ENCODE data around the gene TAS1R3. TPM values are rescaled to one million over a fixed set of nuclear protein-coding genes. Genes with fewer than 3 reads are reported as not detected.
A peak's percentile ranks its signal among the peaks of the same experiment; 100 is the strongest.

Gene TAS1R3
- total RNA-seq, 2 donors from 2014 or later = 0.81 to 0.89 TPM

DNA sequence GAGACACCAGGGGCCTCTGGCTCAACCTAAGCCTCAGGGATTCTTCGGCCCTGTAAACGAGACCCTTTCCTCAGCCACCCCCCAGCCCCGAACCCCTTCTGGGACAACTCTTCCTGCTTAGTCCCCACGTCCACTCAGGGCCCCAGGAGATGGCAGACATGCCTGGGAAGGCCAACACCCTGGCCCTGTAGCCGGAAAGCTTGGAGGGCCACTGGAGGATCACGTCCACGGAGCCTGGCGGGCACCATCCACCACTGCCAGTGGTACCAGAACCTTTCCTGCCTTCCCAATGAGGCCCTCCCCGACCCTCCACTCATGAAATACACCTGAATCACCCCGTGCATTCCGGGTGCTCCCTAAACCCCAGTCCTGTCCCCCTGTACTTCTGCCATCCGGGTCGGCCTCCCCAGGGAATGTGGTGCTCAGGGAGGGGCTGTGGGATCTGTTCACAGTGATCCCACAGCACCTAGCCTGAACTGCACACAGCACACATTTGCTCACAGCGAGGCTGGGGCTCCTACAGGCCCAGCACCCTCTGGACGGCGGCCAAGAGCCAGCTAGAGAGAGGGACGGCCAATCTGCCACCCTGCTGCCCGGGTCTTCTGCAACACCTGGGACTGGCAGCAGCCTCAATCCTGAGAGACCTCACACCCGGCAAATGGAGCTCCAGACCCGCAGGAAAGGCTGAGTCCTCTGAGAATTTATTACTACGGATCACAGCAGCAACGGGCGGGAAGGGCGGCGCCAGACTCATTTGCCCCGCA, 42.2 kb downstream of the TAS1R3 start:
- H3K27ac Mint-ChIP-seq = no peak overlapping the region
- no peaks in the 10 kb centered on the region for H3K9me3 Mint-ChIP-seq
- H3K27me3 Mint-ChIP-seq = no peaks in the 10 kb centered on the region
- H3K36me3 Mint-ChIP-seq = no peaks in the 10 kb centered on the region
- H3K4me1 Mint-ChIP-seq (ENCODE audit: low read depth in 2 of 2) = peaks cover 4 to 6% of the 10 kb centered on the region in 2 donors
- no peak for DNase-seq (ENCODE audit: low spot score)
- ATAC-seq = no peak
- H3K4me3 Mint-ChIP-seq = peak overlapping the region; percentile 92

DNA sequence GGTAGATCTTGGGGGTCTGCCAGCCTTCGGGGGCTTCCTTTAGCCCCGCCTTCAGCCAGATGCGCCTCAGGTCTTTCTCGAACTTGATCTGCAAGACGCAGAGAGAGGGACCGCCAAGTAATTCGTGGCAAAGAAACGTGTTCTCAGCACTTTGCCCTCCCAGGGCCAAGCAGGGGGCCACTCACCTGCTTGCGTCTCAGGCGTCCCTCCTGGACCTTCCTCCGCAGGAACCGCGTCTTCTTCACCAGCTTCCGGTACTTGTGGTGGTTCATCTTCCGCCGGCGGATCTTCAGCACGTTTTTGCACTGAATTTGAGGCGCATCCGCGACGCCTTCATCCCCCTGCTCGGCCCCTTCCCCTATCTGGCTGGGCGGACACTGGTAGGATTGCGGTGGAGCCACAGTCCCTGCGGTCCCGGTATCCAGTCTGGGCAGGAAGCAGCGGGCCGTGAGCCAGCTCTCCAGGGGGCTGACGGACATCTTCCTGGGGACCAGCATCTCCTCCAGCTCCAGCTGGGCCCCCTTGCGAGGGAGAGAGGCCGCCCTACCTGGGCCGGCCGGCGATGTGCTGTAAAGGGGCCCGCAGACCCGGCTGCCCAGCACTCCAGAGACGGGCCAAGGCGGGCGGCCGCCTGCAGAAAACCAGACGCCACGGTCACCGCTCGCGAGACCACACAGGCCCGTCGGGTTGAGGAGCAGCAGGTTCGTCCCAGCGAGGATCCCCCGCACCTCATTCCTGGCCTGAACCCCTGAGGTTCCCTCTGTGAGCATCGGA, 42.9 kb downstream of the TAS1R3 start:
- ATAC-seq (no peak), DNase-seq (ENCODE audit: low spot score) (no peak)
- Mint-ChIP-seq H3K27ac (peak overlapping the region in 1 of 2 donors; percentile 84), H3K4me3 (peak overlapping the region; percentile 92), H3K9me3 (no peaks in the 10 kb centered on the region), H3K4me1 (ENCODE audit: low read depth in 2 of 2) (peaks cover 4 to 6% of the 10 kb centered on the region in 2 donors), H3K27me3 (no peaks in the 10 kb centered on the region), H3K36me3 (no peaks in the 10 kb centered on the region)

DNA sequence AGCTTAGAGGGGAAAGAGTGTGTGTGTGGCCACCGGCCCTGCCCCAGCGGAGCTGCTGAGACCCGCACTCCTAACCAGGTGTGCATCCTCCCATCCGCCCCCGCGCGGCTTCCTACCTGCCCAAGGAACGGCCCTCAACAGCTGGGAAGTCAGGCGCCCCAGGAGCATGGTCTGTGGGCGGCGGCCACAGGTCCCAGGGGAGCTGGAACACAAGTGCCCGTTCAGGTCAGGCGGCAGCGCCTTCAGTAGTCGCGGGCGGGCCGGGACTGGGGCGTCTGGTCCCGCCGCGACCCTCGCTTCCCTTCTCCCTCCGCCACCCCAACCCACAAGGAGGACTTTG, 43.5 kb downstream of the TAS1R3 start:
- no peaks in the 10 kb centered on the region for H3K27me3 Mint-ChIP-seq
- H3K4me1 Mint-ChIP-seq (ENCODE audit: low read depth in 2 of 2) = peaks cover 4 to 6% of the 10 kb centered on the region in 2 donors
- H3K27ac Mint-ChIP-seq = peak overlapping the region; percentile 84 to 90
- H3K9me3 Mint-ChIP-seq = no peaks in the 10 kb centered on the region
- ATAC-seq = no peak
- H3K36me3 Mint-ChIP-seq = no peaks in the 10 kb centered on the region
- H3K4me3 Mint-ChIP-seq = peak overlapping the region; percentile 92
- DNase-seq (ENCODE audit: low spot score) = no peak

DNA sequence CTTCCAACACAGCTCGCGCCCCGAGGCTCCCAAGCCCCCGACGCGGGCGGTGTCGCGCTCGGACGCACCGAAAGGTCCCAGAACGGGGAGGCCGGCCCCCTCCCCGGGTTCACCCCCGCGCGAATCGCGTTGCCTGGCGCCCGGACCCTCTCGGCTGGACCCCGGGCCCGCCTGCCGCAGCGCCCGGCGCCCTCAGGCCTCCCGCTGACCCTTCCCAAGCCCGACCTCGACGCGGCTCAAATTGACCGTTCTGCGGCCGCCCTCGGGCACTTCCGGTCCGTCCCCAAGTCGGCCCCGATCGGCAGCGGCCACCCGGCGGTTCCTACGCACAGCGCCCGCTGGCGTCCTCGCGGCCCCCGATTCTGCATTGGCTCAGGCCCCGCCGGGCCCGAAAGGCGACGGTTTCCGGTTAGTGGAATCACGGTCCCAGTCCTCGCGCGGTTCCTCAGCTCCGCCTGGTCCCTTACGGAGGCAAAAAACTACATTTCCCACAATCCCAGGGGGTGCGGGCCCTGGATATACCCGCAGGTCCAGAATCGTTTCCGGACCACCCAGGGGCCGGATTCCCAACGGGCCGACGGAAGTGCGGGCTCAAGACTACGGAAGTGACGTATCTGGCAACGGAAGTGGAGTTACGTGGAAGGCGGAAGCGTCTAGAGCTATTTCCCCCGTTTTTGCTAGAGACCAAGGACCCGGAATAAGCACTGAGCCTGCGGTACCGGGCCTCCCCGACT, 44.0 kb downstream of the TAS1R3 start, which contains the start of gene AURKAIP1:
Gene AURKAIP1, minus strand, starts transcription at position 279 of the 734 bp plus-strand sequence. CDS start 451 bp downstream, outside the sequence.
- Mint-ChIP-seq H3K27me3 (no peaks in the 10 kb centered on the region), H3K4me3 (peak within 1 kb of the TSS; percentile 92), H3K4me1 (ENCODE audit: low read depth in 2 of 2) (peaks cover 4 to 6% of the 10 kb centered on the region in 2 donors), H3K27ac (peak within 1 kb of the TSS; percentile 84 to 90), H3K36me3 (no peaks in the 10 kb centered on the region), H3K9me3 (no peaks in the 10 kb centered on the region)
- ATAC-seq (peak; percentile 94 to 97), DNase-seq (ENCODE audit: low spot score) (peak; percentile 99)

DNA sequence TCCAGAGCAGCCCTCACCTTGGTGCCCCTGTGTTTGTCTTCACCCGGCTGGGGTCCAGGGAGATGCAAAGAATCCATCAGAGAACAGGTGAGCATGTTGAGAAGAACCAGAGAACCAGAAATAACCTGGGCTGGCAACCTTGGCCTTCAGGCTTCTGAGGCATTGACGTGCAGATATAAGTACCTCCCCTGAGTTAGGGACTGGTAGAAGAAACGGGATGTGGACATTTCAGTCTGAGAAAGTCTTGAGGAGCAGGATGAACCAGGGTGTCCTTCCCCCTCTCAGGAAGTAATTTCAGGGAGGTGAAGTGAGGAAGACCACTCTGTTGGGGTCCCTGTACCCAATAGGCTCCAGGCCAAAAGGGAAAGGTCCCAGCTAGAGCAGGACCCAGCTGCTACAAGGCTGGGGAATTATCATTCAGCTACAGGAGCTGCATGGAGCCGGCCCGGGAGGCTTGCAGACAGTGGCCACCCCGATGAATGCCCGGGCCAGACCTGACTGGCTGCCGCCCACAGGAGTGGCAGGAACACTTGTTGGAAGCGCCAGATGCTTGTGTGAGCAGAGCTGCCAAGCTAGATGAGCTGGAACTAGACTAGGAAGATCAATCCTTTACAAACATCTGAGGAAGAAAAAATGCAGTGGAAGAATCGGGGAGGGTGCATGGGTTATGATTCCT, 45.6 kb downstream of the TAS1R3 start:
- H3K27me3 Mint-ChIP-seq = no peaks in the 10 kb centered on the region
- H3K9me3 Mint-ChIP-seq = no peaks in the 10 kb centered on the region
- H3K27ac Mint-ChIP-seq = peak overlapping the region; percentile 84 to 90
- peaks cover 4 to 6% of the 10 kb centered on the region in 2 donors for H3K4me1 Mint-ChIP-seq (ENCODE audit: low read depth in 2 of 2)
- no peak overlapping the region for H3K4me3 Mint-ChIP-seq
- DNase-seq (ENCODE audit: low spot score) (no peak), ATAC-seq (no peak)
- no peaks in the 10 kb centered on the region for H3K36me3 Mint-ChIP-seq

DNA sequence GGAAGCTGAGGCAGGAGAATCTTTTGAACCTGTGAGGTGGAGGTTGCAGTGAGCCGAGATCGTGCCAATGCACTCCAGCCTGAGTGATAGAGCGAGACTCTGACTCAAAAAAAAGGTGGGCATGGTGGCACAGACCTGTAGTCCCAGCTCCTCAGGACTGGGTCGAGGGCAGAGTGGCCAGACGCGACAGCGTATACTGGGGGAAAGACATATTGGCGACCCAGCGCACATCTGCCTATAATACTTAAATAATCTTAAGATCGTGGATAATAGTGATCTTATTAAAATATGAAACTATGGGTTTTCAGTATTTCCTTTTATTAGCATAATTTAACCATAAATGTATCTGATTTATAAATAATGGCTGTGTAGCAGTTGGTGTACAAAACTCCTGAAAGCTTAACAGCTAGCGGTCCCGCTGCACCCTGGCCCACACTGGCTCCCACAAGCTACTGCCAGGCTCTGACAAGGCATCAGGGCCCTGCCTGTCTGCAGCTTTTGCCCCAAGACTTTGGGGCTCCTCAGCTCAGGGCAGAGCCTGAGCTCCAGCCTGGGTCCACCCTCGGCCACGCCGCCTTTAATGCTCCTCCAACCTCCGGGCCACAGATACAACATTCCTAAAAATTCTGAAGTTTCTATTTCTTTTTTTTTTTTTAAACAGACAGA, 46.6 kb downstream of the TAS1R3 start:
- no peaks in the 10 kb centered on the region for H3K9me3 Mint-ChIP-seq
- DNase-seq (ENCODE audit: low spot score) (no peak), ATAC-seq (no peak)
- no peak overlapping the region for H3K4me3 Mint-ChIP-seq
- no peak overlapping the region for H3K27ac Mint-ChIP-seq
- H3K36me3 Mint-ChIP-seq = no peaks in the 10 kb centered on the region
- H3K4me1 Mint-ChIP-seq (ENCODE audit: low read depth in 2 of 2) = peaks cover 4 to 5% of the 10 kb centered on the region in 2 donors
- H3K27me3 Mint-ChIP-seq = no peaks in the 10 kb centered on the region

DNA sequence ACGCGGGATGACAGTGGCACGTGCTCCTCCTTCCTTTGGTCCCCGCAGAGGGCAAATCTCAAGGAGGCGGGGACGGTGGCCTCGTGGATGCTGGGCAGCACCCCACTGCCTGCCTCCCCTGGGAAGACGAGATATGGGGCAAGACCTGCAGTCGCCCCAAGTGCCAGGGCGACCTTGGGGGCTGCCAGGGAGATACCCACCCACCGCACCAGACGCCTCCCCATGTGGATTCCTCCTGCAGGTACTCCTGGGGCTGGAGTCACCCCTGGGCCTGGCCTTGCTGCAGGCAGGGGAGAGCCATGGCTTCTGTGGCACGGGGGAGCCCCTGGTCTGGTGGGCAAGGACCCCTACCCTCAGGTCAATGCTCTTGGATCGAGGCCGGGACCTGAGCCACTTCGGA, 49.8 kb downstream of the TAS1R3 start:
- Mint-ChIP-seq H3K9me3 (no peaks in the 10 kb centered on the region), H3K4me3 (no peak overlapping the region), H3K4me1 (ENCODE audit: low read depth in 2 of 2) (peaks cover 3 to 4% of the 10 kb centered on the region in 2 donors), H3K36me3 (no peaks in the 10 kb centered on the region), H3K27me3 (no peaks in the 10 kb centered on the region), H3K27ac (no peak overlapping the region)
- DNase-seq (ENCODE audit: low spot score) = no peak
- no peak for ATAC-seq

DNA sequence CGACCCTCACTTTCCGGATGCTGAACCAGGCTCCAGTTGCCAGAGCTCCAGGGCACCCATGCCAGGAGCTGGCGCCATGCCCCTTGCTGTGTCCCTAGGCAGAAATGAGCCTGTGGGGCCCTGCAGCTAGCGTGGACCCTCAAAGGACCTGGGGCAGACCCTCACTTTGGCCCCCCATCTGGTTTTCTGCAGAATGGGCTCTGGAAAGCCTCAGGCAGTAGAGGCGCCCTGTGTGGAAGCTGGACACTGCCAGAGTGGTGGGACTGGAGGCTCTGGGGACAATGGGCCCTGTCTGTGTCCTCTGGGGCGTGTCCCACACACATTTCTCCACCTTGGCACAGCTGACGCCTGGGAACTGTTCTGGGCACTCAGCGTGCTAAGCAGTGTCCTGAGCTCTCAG, 50.2 kb downstream of the TAS1R3 start:
- Mint-ChIP-seq H3K36me3 (peaks cover under 1% of the 10 kb centered on the region), H3K27ac (no peak overlapping the region), H3K9me3 (no peaks in the 10 kb centered on the region), H3K4me3 (no peak overlapping the region), H3K27me3 (no peaks in the 10 kb centered on the region), H3K4me1 (ENCODE audit: low read depth in 2 of 2) (peaks cover 3 to 4% of the 10 kb centered on the region in 2 donors)
- ATAC-seq (peak in 1 of 2 donors; percentile 36), DNase-seq (ENCODE audit: low spot score) (no peak)

Other genes with a start within 250 kb of the TAS1R3 start
- 10 to 100 TPM; 18.6 to 37.1 TPM for gene C1orf159, start 215.2 kb upstream of the TAS1R3 start, total RNA-seq
- under 1 TPM in 1 of 2 donors, not detected in 1; 0.31 TPM for gene TTLL10, start 157.4 kb upstream of the TAS1R3 start, total RNA-seq
- 100 to 1,000 TPM; 295 to 591 TPM for gene TNFRSF18, start 124.7 kb upstream of the TAS1R3 start, total RNA-seq
- 100 to 1,000 TPM in 1 of 2 donors, 10 to 100 TPM in 1; 56.8 to 305 TPM for gene TNFRSF4, start 117.1 kb upstream of the TAS1R3 start, total RNA-seq
- 100 to 1,000 TPM; 243 to 251 TPM for gene SDF4, start 99.3 kb upstream of the TAS1R3 start, total RNA-seq
- gene B3GALT6, start 99.0 kb upstream of the TAS1R3 start, total RNA-seq = 10 to 100 TPM; 23.8 to 28.1 TPM
- gene C1QTNF12, start 84.6 kb upstream of the TAS1R3 start, total RNA-seq = 1 to 10 TPM; 5.2 to 5.6 TPM
- gene UBE2J2, start 57.4 kb upstream of the TAS1R3 start, total RNA-seq = 100 to 1,000 TPM in 1 of 2 donors, 10 to 100 TPM in 1; 70.6 to 119 TPM
- gene SCNN1D, start 50.8 kb upstream of the TAS1R3 start, total RNA-seq = 1 to 10 TPM; 1.5 to 3.2 TPM
- 10 to 100 TPM; 32.5 to 60.5 TPM for gene ACAP3, start 23.4 kb upstream of the TAS1R3 start, total RNA-seq
- gene PUSL1, start 22.7 kb upstream of the TAS1R3 start, total RNA-seq = 10 to 100 TPM; 19.2 to 39.0 TPM
- 100 to 1,000 TPM; 122 to 204 TPM for gene INTS11, start 6.6 kb upstream of the TAS1R3 start, total RNA-seq
- gene CPTP, start 6.5 kb upstream of the TAS1R3 start, total RNA-seq = 10 to 100 TPM; 15.7 to 20.1 TPM
- gene DVL1, start 18.1 kb downstream of the TAS1R3 start, total RNA-seq = 10 to 100 TPM; 29.4 to 66.5 TPM
- not detected for gene MXRA8, start 27.3 kb downstream of the TAS1R3 start, total RNA-seq
- gene AURKAIP1, start 43.9 kb downstream of the TAS1R3 start, total RNA-seq = 100 to 1,000 TPM; 106 to 216 TPM
- 100 to 1,000 TPM; 124 to 196 TPM for gene CCNL2, start 68.1 kb downstream of the TAS1R3 start, total RNA-seq
- gene MRPL20, start 76.0 kb downstream of the TAS1R3 start, total RNA-seq = 100 to 1,000 TPM; 138 to 175 TPM
- gene ANKRD65, start 90.0 kb downstream of the TAS1R3 start, total RNA-seq = not detected
- 1 to 10 TPM; 1.3 to 7.7 TPM for gene VWA1, start 104.4 kb downstream of the TAS1R3 start, total RNA-seq
- gene ATAD3C, start 118.4 kb downstream of the TAS1R3 start, total RNA-seq = 1 to 10 TPM in 1 of 2 donors, under 1 TPM in 1; 0.17 to 1.7 TPM
- 100 to 1,000 TPM in 1 of 2 donors, 10 to 100 TPM in 1; 56.6 to 126 TPM for gene ATAD3B, start 140.5 kb downstream of the TAS1R3 start, total RNA-seq
- gene ATAD3A, start 180.9 kb downstream of the TAS1R3 start, total RNA-seq = 100 to 1,000 TPM in 1 of 2 donors, 10 to 100 TPM in 1; 52.7 to 126 TPM
- 1 to 10 TPM in 1 of 2 donors, not detected in 1; 1.6 TPM for gene TMEM240, start 209.3 kb downstream of the TAS1R3 start, total RNA-seq
- 100 to 1,000 TPM in 1 of 2 donors, 10 to 100 TPM in 1; 97.6 to 146 TPM for gene SSU72, start 243.6 kb downstream of the TAS1R3 start, total RNA-seq